GM12878 (cell line): Measurements from ENCODE around the gene POLE3. TPM values are rescaled to one million over a fixed set of nuclear protein-coding genes. Genes with fewer than 3 reads are reported as not detected.

Experiments
- ATAC-seq: fragments of 200-7000 bp; cut with Tn5 transposase; 3 replicates; pipeline ENCODE4 v1.9.1; 2020; ENCODE audit warnings: mild to moderate bottlenecking, moderate library complexity
- BruUV-seq: library from RNA; stranded (reverse); fragments of 400-500 nt; replicated peaks from 2 replicates; lab custom pipeline; 2021; lab: Mats Ljungman, UMichigan
- CTCF ChIA-PET: fragments of 300-600 bp; sonication (Branson Sonifier 250); formaldehyde crosslinking; extraction: SDS; loops from one replicate; lab custom pipeline; 2021; ENCODE audit warnings: inconsistent platforms; lab: Yijun Ruan, JAX
- POLR2A ChIA-PET: fragments of 350-600 bp; formaldehyde crosslinking; extraction: SDS; loops from one replicate; lab custom pipeline; 2021; ENCODE audit warnings: inconsistent platforms; lab: Charles Lee
- RAD21 ChIA-PET: fragments of 300-600 bp; sonication (Branson Sonifier 250); formaldehyde crosslinking; loops from one replicate; lab custom pipeline; 2023; ENCODE audit warnings: antibody characterized with exemption; ENCODE audit not compliant: unreplicated experiment; lab: Charles Lee
- SMC1A ChIA-PET: fragments of 300-600 bp; sonication (Branson Sonifier 250); formaldehyde crosslinking; loops from one replicate; lab custom pipeline; 2023; ENCODE audit not compliant: unreplicated experiment, uncharacterized antibody; lab: Charles Lee
- DNase-seq: peaks from one replicate; pipeline ENCODE4 v3.0.0-alpha.2; 2011; ENCODE audit warnings: low read depth, low spot score
- FAIRE-seq: peaks from 3 replicates; lab custom pipeline; 2011; peaks lifted over from hg19 to GRCh38; lab: Jason Lieb, UNC
- H2AFZ ChIP-seq: 2 replicates; pipeline ENCODE4 v1.6.0; 2011; ENCODE audit warnings: low read depth, low read length, control low read depth; ENCODE audit not compliant: control insufficient read depth
- H3K27ac ChIP-seq: 2 replicates; pipeline ENCODE4 v1.5.1; 2011; ENCODE audit warnings: control low read depth; ENCODE audit not compliant: control insufficient read depth, insufficient read depth
- H3K27me3 ChIP-seq, 2 experiments: replicated peaks in 1 of 2; 2 replicates each; pipeline versions ENCODE4 v1.6.0 to v1.6.1; 2011; ENCODE audit warnings: low read length in 1 of 2; ENCODE audit not compliant: control insufficient read depth in 2 of 2, insufficient read depth in 2 of 2
- H3K36me3 ChIP-seq, 2 experiments: 2 replicates each; pipeline ENCODE4 v1.5.1; 2011; ENCODE audit warnings: low read length in 1 of 2; ENCODE audit not compliant: control insufficient read depth in 2 of 2, insufficient read depth in 2 of 2
- H3K4me1 ChIP-seq: 2 replicates; pipeline ENCODE4 v1.6.1; 2011; ENCODE audit warnings: mild to moderate bottlenecking, low read length, moderate library complexity, mixed read lengths; ENCODE audit not compliant: control insufficient read depth, insufficient read depth
- H3K4me2 ChIP-seq: 2 replicates; pipeline ENCODE4 v1.6.0; 2011; ENCODE audit warnings: control low read depth; ENCODE audit not compliant: control insufficient read depth, insufficient read depth
- H3K4me3 ChIP-seq: fragments of 200-600 bp; sonication (generic); 2 replicates; pipeline ENCODE4 v1.5.1; 2016
- H3K79me2 ChIP-seq: 2 replicates; pipeline ENCODE4 v1.6.0; 2011; ENCODE audit warnings: low read length; ENCODE audit not compliant: control insufficient read depth, insufficient read depth
- H3K9ac ChIP-seq: 2 replicates; pipeline ENCODE4 v1.8.0; 2011; ENCODE audit warnings: low read length, control low read depth, mixed read lengths; ENCODE audit not compliant: control insufficient read depth, insufficient read depth
- H3K9me3 ChIP-seq: replicated peaks from 3 replicates; pipeline ENCODE4 v1.5.1; 2011; ENCODE audit warnings: mild to moderate bottlenecking, low read length; ENCODE audit not compliant: control insufficient read depth, insufficient read depth
- H4K20me1 ChIP-seq: 2 replicates; pipeline ENCODE4 v1.6.0; 2011; ENCODE audit not compliant: control insufficient read depth, insufficient read depth
- CEBPZ ChIP-seq: fragments of 150-350 bp; IDR thresholded peaks from 2 replicates; pipeline ENCODE4 v1.6.1; 2016; ENCODE audit warnings: low read depth, low read length
- IKZF1 ChIP-seq: fragments of 450-650 bp; conservative IDR thresholded peaks from 2 replicates; pipeline ENCODE4 v1.6.1; 2017; ENCODE audit warnings: antibody characterized with exemption, mild to moderate bottlenecking
- KAT2A ChIP-seq: conservative IDR thresholded peaks from 2 replicates; pipeline ENCODE4 v1.6.1; 2011; ENCODE audit warnings: low read depth, low read length; ENCODE audit not compliant: control insufficient read depth
- MTA2 ChIP-seq: fragments of 450-650 bp; IDR thresholded peaks from 2 replicates; pipeline ENCODE4 v1.6.1; 2016; ENCODE audit warnings: low read depth, mild to moderate bottlenecking, moderate library complexity
- MYB ChIP-seq: fragments of 150-350 bp; IDR thresholded peaks from 2 replicates; pipeline ENCODE4 v1.6.1; 2014; ENCODE audit warnings: mild to moderate bottlenecking, low read depth, low read length, borderline replicate concordance
- RAD51 ChIP-seq: fragments of 450-650 bp; IDR thresholded peaks from 2 replicates; pipeline ENCODE4 v1.6.1; 2016; ENCODE audit warnings: moderate library complexity, mild to moderate bottlenecking, inconsistent platforms
- RELB ChIP-seq: fragments of 450-650 bp; IDR thresholded peaks from 2 replicates; pipeline ENCODE4 v1.6.1; 2017; ENCODE audit warnings: low read depth, mild to moderate bottlenecking, moderate library complexity
- TAF1 ChIP-seq: IDR thresholded peaks from 2 replicates; pipeline ENCODE4 v1.6.1; 2011; ENCODE audit warnings: mild to moderate bottlenecking, low read depth, low read length, borderline replicate concordance
- ZNF274 ChIP-seq: IDR thresholded peaks from one replicate; pipeline ENCODE4 v1.8.0; 2011; ENCODE audit not compliant: insufficient read length, insufficient read depth
- WGBS: methylation state at CpG from one replicate; pipeline ENCODE4 v1.1.6; 2016; ENCODE audit warnings: low lambda C conversion rate; ENCODE audit not compliant: insufficient replicate concordance, insufficient coverage; ENCODE audit errors: missing lambda C conversion rate; 5-methylcytosine and 5-hydroxymethylcytosine counted together
- in situ Hi-C: fragments of 300-500 bp; cut with MboI; formaldehyde crosslinking; loops from 9 replicates; pipeline ENCODE4 v1.14.3; 2018; ENCODE audit warnings: mixed read lengths
- intact Hi-C: fragments of 100-400 bp; cut with micrococcal nuclease; formaldehyde crosslinking; loops from one replicate; pipeline ENCODE4 v1.14.2; 2022; ENCODE audit not compliant: unreplicated experiment
- polyA plus RNA-seq, 11 experiments: library from polyadenylated mRNA; depleted of rRNA in 4 of 11; unstranded in 6 of 11; stranded (reverse) in 5 of 11; fragments of >200 nt; fragmentation: Nextera tagmentation in 4 of 11; fragmentation: Illumina TruSeq in 1 of 11; extraction: Ambion mirVana in 4 of 11; extraction: Trizol in 1 of 11; gene quantifications; 1 replicate in 1 of 11; 2 replicates in 10 of 11; pipeline versions ENCODE4 v1.2.1 to v1.2.3, GENCODE V29; 2011 to 2016; ENCODE audit warnings: inconsistent platforms in 2 of 11, missing spikeins in 2 of 11, low read depth in 1 of 11
- total RNA-seq, 4 experiments: library from RNA; depleted of rRNA in 3 of 4; stranded (reverse); fragments of >200 nt in 3 of 4; fragmentation: Illumina TruSeq in 1 of 4; extraction: Trizol in 1 of 4; gene quantifications; 2 replicates each; pipeline versions ENCODE4 v1.2.1 to v1.2.3, GENCODE V29; 2013 to 2021
- TF ChIP-seq, protein P1 (sequence below): fragments of 450-650 bp; formaldehyde crosslinking; IDR thresholded peaks from 2 replicates; pipeline ENCODE4 v1.4.0; 2022; ENCODE audit warnings: mild to moderate bottlenecking, moderate library complexity
- TF ChIP-seq, protein P2 (sequence below): fragments of 150-350 bp; IDR thresholded peaks from 2 replicates; pipeline ENCODE4 v1.6.1; 2014; ENCODE audit warnings: mild to moderate bottlenecking, low read depth, low read length

POLE3 gene
- total and polyA plus RNA-seq, 10 of the 15 experiments (the other 5 are each of a cell fraction or from before 2014, with no cell fraction given): 40.8 to 116 (median 80.2) TPM

- TF ChIP-seq, protein P1, sequence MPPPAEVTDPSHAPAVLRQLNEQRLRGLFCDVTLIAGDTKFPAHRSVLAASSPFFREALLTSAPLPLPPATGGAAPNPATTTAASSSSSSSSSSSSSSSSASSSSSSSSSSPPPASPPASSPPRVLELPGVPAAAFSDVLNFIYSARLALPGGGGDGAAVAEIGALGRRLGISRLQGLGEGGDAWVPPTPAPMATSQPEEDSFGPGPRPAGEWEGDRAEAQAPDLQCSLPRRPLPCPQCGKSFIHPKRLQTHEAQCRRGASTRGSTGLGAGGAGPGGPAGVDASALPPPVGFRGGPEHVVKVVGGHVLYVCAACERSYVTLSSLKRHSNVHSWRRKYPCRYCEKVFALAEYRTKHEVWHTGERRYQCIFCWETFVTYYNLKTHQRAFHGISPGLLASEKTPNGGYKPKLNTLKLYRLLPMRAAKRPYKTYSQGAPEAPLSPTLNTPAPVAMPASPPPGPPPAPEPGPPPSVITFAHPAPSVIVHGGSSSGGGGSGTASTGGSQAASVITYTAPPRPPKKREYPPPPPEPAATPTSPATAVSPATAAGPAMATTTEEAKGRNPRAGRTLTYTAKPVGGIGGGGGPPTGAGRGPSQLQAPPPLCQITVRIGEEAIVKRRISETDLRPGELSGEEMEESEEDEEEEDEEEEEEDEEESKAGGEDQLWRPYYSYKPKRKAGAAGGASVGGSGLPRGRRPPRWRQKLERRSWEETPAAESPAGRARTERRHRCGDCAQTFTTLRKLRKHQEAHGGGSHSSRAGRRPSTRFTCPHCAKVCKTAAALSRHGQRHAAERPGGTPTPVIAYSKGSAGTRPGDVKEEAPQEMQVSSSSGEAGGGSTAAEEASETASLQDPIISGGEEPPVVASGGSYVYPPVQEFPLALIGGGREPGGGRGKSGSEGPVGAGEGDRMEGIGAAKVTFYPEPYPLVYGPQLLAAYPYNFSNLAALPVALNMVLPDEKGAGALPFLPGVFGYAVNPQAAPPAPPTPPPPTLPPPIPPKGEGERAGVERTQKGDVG: no peak
- TF ChIP-seq RAD51: no peak
- no peak for TF ChIP-seq RELB
- no peak for TF ChIP-seq TAF1
Observed at GRCh38 chr9:113397203-113397631, 13.3 kb downstream of the POLE3 start (continued).

DNA sequence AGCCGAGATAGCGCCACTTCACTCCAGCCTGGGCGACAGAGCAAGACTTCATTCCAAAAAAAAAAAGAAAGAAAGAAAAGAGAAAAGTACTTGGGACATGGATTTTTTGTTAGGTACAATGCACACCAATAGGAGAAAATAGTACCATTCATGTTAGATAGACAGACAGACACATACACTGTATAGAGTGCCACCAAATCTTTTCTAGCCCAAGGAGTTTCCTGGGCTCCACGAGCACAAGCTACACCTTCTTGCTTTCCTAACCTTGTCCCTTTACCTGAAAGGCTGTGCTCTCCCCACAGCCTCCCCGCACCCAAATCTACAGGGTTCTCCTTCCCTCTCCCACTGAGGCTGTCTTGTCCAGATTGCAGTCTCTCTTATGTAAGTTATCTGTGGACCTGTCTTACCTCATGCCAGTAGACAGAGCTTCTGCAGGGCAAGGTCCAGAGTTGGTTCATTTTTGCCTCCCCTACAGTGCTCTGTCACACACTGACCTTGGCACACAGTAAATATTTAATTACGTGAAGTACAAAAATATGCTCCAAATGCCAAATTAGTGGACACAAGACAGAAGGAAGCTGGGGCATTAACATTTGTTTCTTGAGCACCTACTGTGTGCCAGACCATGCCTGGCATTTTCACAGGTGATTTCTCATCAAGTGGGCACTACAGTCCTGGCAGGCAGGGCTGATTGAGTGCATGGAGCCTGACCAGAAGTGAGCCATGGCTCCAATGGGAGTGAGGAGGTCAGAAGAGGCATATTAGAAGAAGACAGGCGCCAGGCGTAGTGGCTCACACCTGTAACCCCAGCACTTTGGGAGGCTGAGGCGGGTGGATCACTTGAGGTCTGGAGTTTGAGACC, 15.2 kb downstream of the POLE3 start:
- ChIA-PET SMC1A (no interaction called here), POLR2A (no interaction called here), CTCF (interaction anchor here (1.1 kb wide), 1 partner anchor 8 kb away, joined by 4 read pairs; no protein-coding TSS in a partner anchor), RAD21 (no interaction called here)
- Histone ChIP-seq H3K4me2 (no peak overlapping the region), H4K20me1 (no peaks in the 10 kb centered on the region), H3K9ac (no peak overlapping the region), H3K4me3 (no peak overlapping the region), H3K27ac (no peak overlapping the region), H3K79me2 (no peaks in the 10 kb centered on the region; the same call in 1 of the 2 replicates), H3K4me1 (no peaks in the 10 kb centered on the region), H2AFZ (no peak overlapping the region), H3K27me3 (no peaks in the 10 kb centered on the region), H3K9me3 (no peaks in the 10 kb centered on the region), H3K36me3 (peaks cover 0 to 4% of the 10 kb centered on the region in 2 experiments; a peak in 2 of 4 replicates)
- ATAC-seq: no peak
- no peak for FAIRE-seq
- no peak for DNase-seq
- intact Hi-C loops: no loop called here
- BruUV-seq: no TSS peak
- in situ Hi-C loops: no loop called here
- 96% methylated on average over 9 of the region's 9 CpGs for WGBS
- TF ChIP-seq, protein P2, sequence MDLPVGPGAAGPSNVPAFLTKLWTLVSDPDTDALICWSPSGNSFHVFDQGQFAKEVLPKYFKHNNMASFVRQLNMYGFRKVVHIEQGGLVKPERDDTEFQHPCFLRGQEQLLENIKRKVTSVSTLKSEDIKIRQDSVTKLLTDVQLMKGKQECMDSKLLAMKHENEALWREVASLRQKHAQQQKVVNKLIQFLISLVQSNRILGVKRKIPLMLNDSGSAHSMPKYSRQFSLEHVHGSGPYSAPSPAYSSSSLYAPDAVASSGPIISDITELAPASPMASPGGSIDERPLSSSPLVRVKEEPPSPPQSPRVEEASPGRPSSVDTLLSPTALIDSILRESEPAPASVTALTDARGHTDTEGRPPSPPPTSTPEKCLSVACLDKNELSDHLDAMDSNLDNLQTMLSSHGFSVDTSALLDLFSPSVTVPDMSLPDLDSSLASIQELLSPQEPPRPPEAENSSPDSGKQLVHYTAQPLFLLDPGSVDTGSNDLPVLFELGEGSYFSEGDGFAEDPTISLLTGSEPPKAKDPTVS: no peak
- no peak for TF ChIP-seq CEBPZ
- TF ChIP-seq MTA2: no peak
- no peak for TF ChIP-seq IKZF1
- no peak for TF ChIP-seq KAT2A
- TF ChIP-seq ZNF274: no peak
- no peak for TF ChIP-seq MYB
